ENCODE data around the gene FRAS1.

GRCh38 chr4:78218260-78218659, 161.1 kb downstream of the FRAS1 start:
- no peak for TF ChIP-seq CTCF (conservative IDR thresholded peaks at IDR 0.05)
- TF ChIP-seq EZH2 (IDR thresholded peaks at IDR 0.05; ENCODE audit: low read depth): no peak
